Kidney (tissue), 14 donors: Measurements from ENCODE around the gene ATP2A3. TPM values are rescaled to one million over a fixed set of nuclear protein-coding genes. Genes with fewer than 3 reads are reported as not detected.
A peak's percentile ranks its signal among the peaks of the same experiment; 100 is the strongest.

ENCODE experiments used
- DNase-seq, 5 donors: peaks; one replicate each; pipeline ENCODE4 v3.0.0-alpha.2; 2013 to 2020
- FAIRE-seq: peaks from 2 replicates; lab custom pipeline; 2012; peaks lifted over from hg19 to GRCh38; lab: Jason Lieb, UNC
- H3K27ac ChIP-seq, 2 donors: one replicate each; pipeline ENCODE4 v1.7.0; 2013; ENCODE audit warnings: low read depth in 2 of 2, low read length in 2 of 2, inconsistent platforms in 1 of 2
- H3K27me3 ChIP-seq: one replicate; pipeline ENCODE4 v1.7.1; 2013; ENCODE audit warnings: low read length, inconsistent platforms; ENCODE audit not compliant: control insufficient read depth, insufficient read depth
- H3K36me3 ChIP-seq, 3 donors: one replicate each; pipeline versions ENCODE4 v1.7.0 to v1.7.1; 2013; ENCODE audit warnings: low read length in 3 of 3, control low read depth in 1 of 3, inconsistent platforms in 1 of 3; ENCODE audit not compliant: insufficient read depth in 3 of 3, control insufficient read depth in 2 of 3
- H3K4me1 ChIP-seq, 3 donors: one replicate each; pipeline versions ENCODE4 v1.7.0 to v1.7.1; 2013; ENCODE audit warnings: low read length in 3 of 3, inconsistent platforms in 1 of 3, low read depth in 1 of 3; ENCODE audit not compliant: control insufficient read depth in 2 of 3, insufficient read depth in 2 of 3
- H3K4me3 ChIP-seq, 3 donors: one replicate each; pipeline versions ENCODE4 v1.7.0 to v1.8.1; 2013; ENCODE audit warnings: low read length in 3 of 3, control low read depth in 1 of 3, inconsistent platforms in 1 of 3
- H3K9ac ChIP-seq, 3 donors: one replicate each; pipeline versions ENCODE4 v1.7.0 to v1.7.1; 2013; ENCODE audit warnings: low read length in 3 of 3, control low read depth in 1 of 3, inconsistent platforms in 1 of 3
- H3K9me3 ChIP-seq, 3 donors: one replicate each; pipeline versions ENCODE4 v1.7.0 to v1.7.1; 2013; ENCODE audit warnings: low read length in 3 of 3, control low read depth in 1 of 3, inconsistent platforms in 1 of 3; ENCODE audit not compliant: control insufficient read depth in 2 of 3, insufficient read depth in 1 of 3
- CTCF ChIP-seq: IDR thresholded peaks from 3 replicates; pipeline ENCODE4 v1.5.1; 2012; ENCODE audit warnings: mild to moderate bottlenecking, moderate library complexity, borderline replicate concordance; ENCODE audit not compliant: insufficient read depth; ENCODE audit errors: extremely low read depth
- intact Hi-C: fragments of 100-400 bp; cut with DNase I; formaldehyde crosslinking; loops from one replicate; pipeline ENCODE4 v1.11.1; 2022
- polyA plus RNA-seq: library from polyadenylated mRNA; stranded (reverse); fragments of 350-450 nt; fragmentation: Illumina TruSeq; extraction: RNeasy Lipid Tissue Mini Kit (QIAGEN cat#74804); gene quantifications from one replicate; pipeline ENCODE4 v1.2.3, GENCODE V29; 2014; ENCODE audit warnings: low read depth, low replicate concordance; ENCODE audit not compliant: insufficient read depth
- total RNA-seq: library from RNA; stranded (reverse); fragmentation: NEBNext Ultra II Directional; extraction: Animal tissue kit (Norgen Biotek cat#: 25700); gene quantifications from one replicate; pipeline ENCODE4 v1.2.1, GENCODE V29; 2021
- donor health status: control.
- donor health status: control.
- donor health status: control.
- donor health status: control.
- donor health status: control.
- donor health status: DM: yes; HTN: yes; CAD: no.
- donor health status: Normal renal cell carcinoma (clear cell type).

The ATP2A3 gene
- total and polyA plus RNA-seq, 2 donors from 2014 or later: 9.4 to 52.1 TPM

GRCh38 chr17:3892095-3892998 is 71.9 kb downstream of the ATP2A3 start:
- H3K9me3 ChIP-seq: no peaks in the 10 kb centered on the region
- peaks cover 4% of the 10 kb centered on the region for H3K27me3 ChIP-seq
- intact Hi-C loops: no loop called here
- H3K9ac ChIP-seq: peak overlapping the region in 1 of 3 donors; percentile 3
- H3K27ac ChIP-seq: peak overlapping the region in 1 of 2 donors; percentile 24
- peaks cover 0 to 30% (median 13%) of the 10 kb centered on the region in 3 donors for H3K4me1 ChIP-seq
- TF ChIP-seq CTCF: no peak
- FAIRE-seq (no peak), DNase-seq (peak; percentile 43 to 94 (median 71))
- no peaks in the 10 kb centered on the region for H3K36me3 ChIP-seq
- peak overlapping the region in 2 of 3 donors; percentile 11 to 44 for H3K4me3 ChIP-seq

- no peak for DNase-seq
- no peaks in the 10 kb centered on the region for H3K36me3 ChIP-seq
- H3K27ac ChIP-seq: peak overlapping the region in 1 of 2 donors; percentile 24
- H3K9ac ChIP-seq: peak overlapping the region in 1 of 3 donors; percentile 3
- H3K4me1 ChIP-seq: peaks cover 0 to 31% (median 13%) of the 10 kb centered on the region in 3 donors
- intact Hi-C loops: no loop called here
- H3K4me3 ChIP-seq: peak overlapping the region in 1 of 3 donors; percentile 44
- no peaks in the 10 kb centered on the region for H3K9me3 ChIP-seq
- no peak for FAIRE-seq
- H3K27me3 ChIP-seq: peaks cover 4% of the 10 kb centered on the region
- no peak for TF ChIP-seq CTCF
These were observed 72.6 kb downstream of the ATP2A3 start for GRCh38 chr17:3891626-3892094.

GRCh38 chr17:3890878-3891219 is 73.4 kb downstream of the ATP2A3 start:
- no peaks in the 10 kb centered on the region for H3K9me3 ChIP-seq
- H3K9ac ChIP-seq: no peak overlapping the region
- H3K36me3 ChIP-seq: no peaks in the 10 kb centered on the region
- no peak overlapping the region for H3K4me3 ChIP-seq
- peaks cover 0 to 30% (median 13%) of the 10 kb centered on the region in 3 donors for H3K4me1 ChIP-seq
- peaks cover 4% of the 10 kb centered on the region for H3K27me3 ChIP-seq
- FAIRE-seq (no peak), DNase-seq (no peak)
- intact Hi-C loops: no loop called here
- no peak for TF ChIP-seq CTCF
- H3K27ac ChIP-seq: no peak overlapping the region
